WTC11 (cell line): ENCODE data around the gene CCDC8.

Experiments
- CTCF ChIP-seq: fragments of 200-600 bp; IDR thresholded peaks from 2 replicates; pipeline ENCODE4 v1.8.0; 2022; ENCODE audit warnings: antibody characterized with exemption
- IRF1 ChIP-seq: sonication (generic); formaldehyde crosslinking; IDR thresholded peaks from 2 replicates; pipeline ENCODE4 v1.8.0; 2023; ENCODE audit warnings: missing genetic modification reagents
- SP1 ChIP-seq: sonication (generic); formaldehyde crosslinking; conservative IDR thresholded peaks from 2 replicates; pipeline ENCODE4 v1.8.1; 2022; ENCODE audit warnings: missing genetic modification reagents
- TEAD4 ChIP-seq: sonication (generic); formaldehyde crosslinking; IDR thresholded peaks from 2 replicates; pipeline ENCODE4 v1.8.0; 2022; ENCODE audit warnings: mild to moderate bottlenecking, missing genetic modification reagents
- ZNF423 ChIP-seq: fragments of 250-450 bp; sonication (Bioruptor Pico); IDR thresholded peaks from 2 replicates; pipeline ENCODE4 v2.1.2; 2022; ENCODE audit warnings: mild to moderate bottlenecking, moderate library complexity
- TF ChIP-seq, protein P1 (sequence below): sonication (generic); formaldehyde crosslinking; conservative IDR thresholded peaks from 2 replicates; pipeline ENCODE4 v1.8.1; 2023; ENCODE audit warnings: mild to moderate bottlenecking, low read depth, missing genetic modification reagents, moderate library complexity

DNA sequence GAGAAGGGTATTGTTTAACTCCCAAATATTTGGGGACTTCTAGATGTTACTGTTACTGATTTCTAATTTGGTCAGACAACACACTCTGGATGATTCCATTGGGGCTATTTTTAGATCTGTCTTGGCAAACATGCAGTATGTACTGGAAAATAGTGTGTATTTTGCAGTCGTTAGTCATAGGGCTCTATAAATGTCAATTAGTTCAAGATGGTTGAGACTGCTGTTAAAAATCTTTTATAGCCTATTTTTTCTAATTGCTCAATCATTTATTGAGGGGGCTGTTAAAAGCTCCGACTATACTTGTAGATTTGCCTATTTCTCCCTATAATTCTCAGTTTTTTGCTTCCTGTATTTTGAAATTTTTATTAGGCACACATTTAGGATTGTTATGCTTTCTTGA is 35.1 kb downstream of the CCDC8 start:
- TF ChIP-seq CTCF (no peak), TEAD4 (no peak), SP1 (CRISPR knock-in tag) (no peak), ZNF423 (CRISPR knock-in tag) (no peak), IRF1 (CRISPR knock-in tag) (no peak)
- TF ChIP-seq, protein P1, sequence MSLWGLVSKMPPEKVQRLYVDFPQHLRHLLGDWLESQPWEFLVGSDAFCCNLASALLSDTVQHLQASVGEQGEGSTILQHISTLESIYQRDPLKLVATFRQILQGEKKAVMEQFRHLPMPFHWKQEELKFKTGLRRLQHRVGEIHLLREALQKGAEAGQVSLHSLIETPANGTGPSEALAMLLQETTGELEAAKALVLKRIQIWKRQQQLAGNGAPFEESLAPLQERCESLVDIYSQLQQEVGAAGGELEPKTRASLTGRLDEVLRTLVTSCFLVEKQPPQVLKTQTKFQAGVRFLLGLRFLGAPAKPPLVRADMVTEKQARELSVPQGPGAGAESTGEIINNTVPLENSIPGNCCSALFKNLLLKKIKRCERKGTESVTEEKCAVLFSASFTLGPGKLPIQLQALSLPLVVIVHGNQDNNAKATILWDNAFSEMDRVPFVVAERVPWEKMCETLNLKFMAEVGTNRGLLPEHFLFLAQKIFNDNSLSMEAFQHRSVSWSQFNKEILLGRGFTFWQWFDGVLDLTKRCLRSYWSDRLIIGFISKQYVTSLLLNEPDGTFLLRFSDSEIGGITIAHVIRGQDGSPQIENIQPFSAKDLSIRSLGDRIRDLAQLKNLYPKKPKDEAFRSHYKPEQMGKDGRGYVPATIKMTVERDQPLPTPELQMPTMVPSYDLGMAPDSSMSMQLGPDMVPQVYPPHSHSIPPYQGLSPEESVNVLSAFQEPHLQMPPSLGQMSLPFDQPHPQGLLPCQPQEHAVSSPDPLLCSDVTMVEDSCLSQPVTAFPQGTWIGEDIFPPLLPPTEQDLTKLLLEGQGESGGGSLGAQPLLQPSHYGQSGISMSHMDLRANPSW (CRISPR knock-in tag), result no peak
